Smooth muscle cell of bladder (primary cell): Measurements from ENCODE around the gene ZCCHC3. TPM values are rescaled to one million over a fixed set of nuclear protein-coding genes. Genes with fewer than 3 reads are reported as not detected.

ENCODE experiments used
- total RNA-seq: library from RNA; depleted of rRNA; stranded (reverse); fragments of >200 nt; gene quantifications from 2 replicates; pipeline ENCODE4 v1.2.3, GENCODE V29; 2014

ZCCHC3 gene
- total RNA-seq = 9.0 and 11.6 TPM in 2 replicates

DNA sequence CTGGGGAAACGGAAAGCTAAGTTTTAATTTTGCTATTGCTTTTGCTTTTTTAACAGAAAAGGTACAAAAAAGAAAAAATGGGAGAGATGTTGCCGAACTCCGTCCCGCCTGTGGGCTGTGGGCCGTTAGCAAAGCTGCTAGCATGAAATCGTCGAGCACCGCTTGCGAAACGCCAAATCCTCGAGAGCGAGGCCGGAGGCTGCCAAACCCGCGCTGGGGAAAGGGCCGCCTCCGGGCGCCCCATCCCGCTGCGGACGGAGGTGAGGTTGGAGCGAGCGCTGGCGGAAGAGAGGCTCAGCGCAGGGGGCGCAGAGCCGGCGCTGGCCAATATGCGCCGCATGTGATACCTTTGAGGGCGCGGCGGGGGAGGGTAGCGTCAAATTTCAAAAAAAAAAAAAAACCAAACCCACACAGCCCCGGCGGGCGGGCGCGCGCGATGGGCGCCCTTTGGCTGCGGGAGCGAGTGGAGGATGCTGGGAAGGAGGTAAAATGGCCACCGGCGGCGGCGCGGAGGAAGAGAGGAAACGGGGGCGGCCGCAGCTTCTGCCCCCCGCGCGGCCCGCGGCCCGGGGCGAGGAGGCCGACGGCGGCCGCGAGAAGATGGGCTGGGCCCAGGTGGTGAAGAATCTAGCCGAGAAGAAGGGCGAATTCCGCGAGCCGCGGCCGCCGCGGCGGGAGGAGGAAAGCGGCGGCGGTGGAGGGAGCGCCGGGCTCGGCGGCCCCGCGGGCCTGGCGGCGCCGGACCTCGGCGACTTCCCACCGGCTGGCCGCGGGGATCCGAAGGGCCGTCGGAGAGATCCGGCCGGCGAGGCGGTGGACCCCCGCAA is at the start of gene ZCCHC3:
ZCCHC3 (plus strand) TSS at position 473 of the 827 bp plus-strand sequence; CDS start at position 490, 17 bp downstream.

GRCh38 chr20:257419-257818 is 40.0 kb upstream of the ZCCHC3 start, which contains the start of gene DEFB132:
Gene DEFB132 (plus strand): TSS chr20:257724. CDS start chr20:257779, 55 bp downstream.

GRCh38 chr20:290084-290831 is 7.1 kb upstream of the ZCCHC3 start, which contains the start of gene C20orf96:
Gene C20orf96 (minus strand): TSS chr20:290750. CDS start chr20:290610, 140 bp downstream.

GRCh38 chr20:325045-325888 is 27.9 kb downstream of the ZCCHC3 start, which contains the start of gene SOX12:
Gene SOX12 (plus strand): TSS chr20:325552. CDS start chr20:325925, 373 bp downstream.

GRCh38 chr20:346640-347316 is 49.4 kb downstream of the ZCCHC3 start, which contains the start of gene NRSN2:
Gene NRSN2 (plus strand): TSS chr20:347111. CDS start chr20:349644, 2,533 bp downstream.

Other genes with a start within 250 kb of the ZCCHC3 start
- not detected in 2 replicates for gene DEFB125, start 209.9 kb upstream of the ZCCHC3 start, total RNA-seq
- gene DEFB126, start 155.0 kb upstream of the ZCCHC3 start, total RNA-seq = not detected in 2 replicates
- not detected in 2 replicates for gene DEFB127, start 140.1 kb upstream of the ZCCHC3 start, total RNA-seq
- not detected in 2 replicates for gene DEFB128, start 107.9 kb upstream of the ZCCHC3 start, total RNA-seq
- not detected in 2 replicates for gene DEFB129, start 70.3 kb upstream of the ZCCHC3 start, total RNA-seq
- not detected in 2 replicates for gene DEFB132, start 39.8 kb upstream of the ZCCHC3 start, total RNA-seq
- 2.4 and 2.6 TPM in 2 replicates for gene C20orf96, start 6.8 kb upstream of the ZCCHC3 start, total RNA-seq
- 2.1 and 3.1 TPM in 2 replicates for gene SOX12, start 28.0 kb downstream of the ZCCHC3 start, total RNA-seq
- gene NRSN2, start 49.5 kb downstream of the ZCCHC3 start, total RNA-seq = 14.5 and 18.2 TPM in 2 replicates
- gene TRIB3, start 83.2 kb downstream of the ZCCHC3 start, total RNA-seq = 35.8 and 82.1 TPM in 2 replicates
- 49.4 and 54.0 TPM in 2 replicates for gene RBCK1, start 110.7 kb downstream of the ZCCHC3 start, total RNA-seq
- 30.3 and 38.5 TPM in 2 replicates for gene TBC1D20, start 165.0 kb downstream of the ZCCHC3 start, total RNA-seq
- 98.6 and 102 TPM in 2 replicates for gene CSNK2A1, start 246.2 kb downstream of the ZCCHC3 start, total RNA-seq